ENCODE measurements around the gene ZNF276.

ZNF276 gene

DNA sequence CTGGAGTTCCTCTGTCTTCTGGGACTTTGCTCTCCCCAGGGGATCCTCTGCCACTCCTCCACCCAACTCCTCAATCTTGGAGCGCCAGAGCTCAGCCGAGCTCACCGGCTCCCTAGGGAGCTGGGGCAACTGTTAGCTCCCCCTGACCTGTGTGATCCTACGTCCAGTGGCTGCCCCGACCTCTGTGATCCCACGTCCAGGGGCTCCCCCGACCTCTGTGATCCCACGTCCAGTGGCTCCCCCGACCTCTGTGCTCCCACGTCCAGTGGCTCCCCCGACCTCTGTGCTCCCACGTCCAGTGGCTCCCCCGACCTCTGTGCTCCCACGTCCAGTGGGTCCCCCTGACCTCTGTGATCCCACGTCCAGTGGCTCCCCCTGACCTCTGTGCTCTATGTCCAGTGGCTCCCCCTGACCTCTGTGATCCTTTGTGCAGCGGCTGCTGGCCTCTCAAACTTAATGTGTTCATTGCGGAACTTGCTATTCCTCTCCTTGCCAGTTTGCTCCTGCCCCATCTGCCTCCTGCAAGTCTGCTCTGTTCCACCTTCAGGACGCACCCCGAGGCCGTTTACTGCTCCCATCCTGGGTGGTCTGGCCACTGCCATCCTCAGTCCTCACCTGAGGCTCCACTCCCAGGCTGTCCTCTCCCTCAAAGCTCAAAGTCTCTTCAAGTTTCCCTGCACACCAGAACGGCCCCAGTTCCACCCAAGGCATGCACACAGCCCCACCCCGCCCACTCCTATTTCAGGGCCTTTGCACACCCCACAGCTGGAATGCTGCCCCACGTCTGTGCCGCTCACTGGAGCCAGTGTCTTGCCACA, 3.4 kb upstream of the ZNF276 start:
- H3K27me3 ChIP-seq (ENCODE audit: insufficient read depth, poor library complexity, severe bottlenecking): no peaks in the 10 kb centered on the region
- TF ChIP-seq GABPA (IDR thresholded peaks at IDR 0.05; ENCODE audit: low read depth) (no peak), POLR2AphosphoS5 (IDR thresholded peaks at IDR 0.05; ENCODE audit: low read depth) (no peak), SPI1 (IDR thresholded peaks at IDR 0.05; ENCODE audit: borderline replicate concordance, low read depth) (no peak)
- TF ChIP-seq, protein P1, sequence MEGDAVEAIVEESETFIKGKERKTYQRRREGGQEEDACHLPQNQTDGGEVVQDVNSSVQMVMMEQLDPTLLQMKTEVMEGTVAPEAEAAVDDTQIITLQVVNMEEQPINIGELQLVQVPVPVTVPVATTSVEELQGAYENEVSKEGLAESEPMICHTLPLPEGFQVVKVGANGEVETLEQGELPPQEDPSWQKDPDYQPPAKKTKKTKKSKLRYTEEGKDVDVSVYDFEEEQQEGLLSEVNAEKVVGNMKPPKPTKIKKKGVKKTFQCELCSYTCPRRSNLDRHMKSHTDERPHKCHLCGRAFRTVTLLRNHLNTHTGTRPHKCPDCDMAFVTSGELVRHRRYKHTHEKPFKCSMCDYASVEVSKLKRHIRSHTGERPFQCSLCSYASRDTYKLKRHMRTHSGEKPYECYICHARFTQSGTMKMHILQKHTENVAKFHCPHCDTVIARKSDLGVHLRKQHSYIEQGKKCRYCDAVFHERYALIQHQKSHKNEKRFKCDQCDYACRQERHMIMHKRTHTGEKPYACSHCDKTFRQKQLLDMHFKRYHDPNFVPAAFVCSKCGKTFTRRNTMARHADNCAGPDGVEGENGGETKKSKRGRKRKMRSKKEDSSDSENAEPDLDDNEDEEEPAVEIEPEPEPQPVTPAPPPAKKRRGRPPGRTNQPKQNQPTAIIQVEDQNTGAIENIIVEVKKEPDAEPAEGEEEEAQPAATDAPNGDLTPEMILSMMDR (IDR thresholded peaks at IDR 0.05; ENCODE audit: insufficient read depth, low read length): no peak
- TF ChIP-seq, protein P2, sequence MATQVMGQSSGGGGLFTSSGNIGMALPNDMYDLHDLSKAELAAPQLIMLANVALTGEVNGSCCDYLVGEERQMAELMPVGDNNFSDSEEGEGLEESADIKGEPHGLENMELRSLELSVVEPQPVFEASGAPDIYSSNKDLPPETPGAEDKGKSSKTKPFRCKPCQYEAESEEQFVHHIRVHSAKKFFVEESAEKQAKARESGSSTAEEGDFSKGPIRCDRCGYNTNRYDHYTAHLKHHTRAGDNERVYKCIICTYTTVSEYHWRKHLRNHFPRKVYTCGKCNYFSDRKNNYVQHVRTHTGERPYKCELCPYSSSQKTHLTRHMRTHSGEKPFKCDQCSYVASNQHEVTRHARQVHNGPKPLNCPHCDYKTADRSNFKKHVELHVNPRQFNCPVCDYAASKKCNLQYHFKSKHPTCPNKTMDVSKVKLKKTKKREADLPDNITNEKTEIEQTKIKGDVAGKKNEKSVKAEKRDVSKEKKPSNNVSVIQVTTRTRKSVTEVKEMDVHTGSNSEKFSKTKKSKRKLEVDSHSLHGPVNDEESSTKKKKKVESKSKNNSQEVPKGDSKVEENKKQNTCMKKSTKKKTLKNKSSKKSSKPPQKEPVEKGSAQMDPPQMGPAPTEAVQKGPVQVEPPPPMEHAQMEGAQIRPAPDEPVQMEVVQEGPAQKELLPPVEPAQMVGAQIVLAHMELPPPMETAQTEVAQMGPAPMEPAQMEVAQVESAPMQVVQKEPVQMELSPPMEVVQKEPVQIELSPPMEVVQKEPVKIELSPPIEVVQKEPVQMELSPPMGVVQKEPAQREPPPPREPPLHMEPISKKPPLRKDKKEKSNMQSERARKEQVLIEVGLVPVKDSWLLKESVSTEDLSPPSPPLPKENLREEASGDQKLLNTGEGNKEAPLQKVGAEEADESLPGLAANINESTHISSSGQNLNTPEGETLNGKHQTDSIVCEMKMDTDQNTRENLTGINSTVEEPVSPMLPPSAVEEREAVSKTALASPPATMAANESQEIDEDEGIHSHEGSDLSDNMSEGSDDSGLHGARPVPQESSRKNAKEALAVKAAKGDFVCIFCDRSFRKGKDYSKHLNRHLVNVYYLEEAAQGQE (IDR thresholded peaks at IDR 0.05; ENCODE audit: insufficient replicate concordance, low read depth): no peak
- no peak overlapping the region for H3K27ac ChIP-seq (replicated peaks)
- no peak for DNase-seq (ENCODE audit: low read depth in 1 of 2, low spot score in 1 of 2)
- H3K4me3 ChIP-seq (replicated peaks; ENCODE audit: insufficient read depth, low read length): no peak overlapping the region

DNA sequence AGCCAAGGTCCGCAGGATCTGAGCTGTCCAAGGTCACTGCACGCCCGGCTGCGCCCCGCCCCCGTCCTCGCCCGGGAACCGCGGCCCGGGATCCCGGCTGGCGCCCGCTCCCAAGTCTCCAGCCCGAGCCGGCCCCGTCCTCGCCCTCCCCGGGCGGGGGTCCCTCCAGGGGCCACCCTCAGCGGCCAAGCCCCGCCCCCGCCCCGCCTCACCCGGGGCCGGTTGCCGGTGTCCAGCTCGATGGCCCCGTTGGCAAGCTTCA, 855 bp upstream of the ZNF276 start:
- no peak for DNase-seq (ENCODE audit: low read depth in 1 of 2, low spot score in 1 of 2)
- TF ChIP-seq GABPA (IDR thresholded peaks at IDR 0.05; ENCODE audit: low read depth): no peak
- TF ChIP-seq, protein P2 (IDR thresholded peaks at IDR 0.05; ENCODE audit: insufficient replicate concordance, low read depth): peak; percentile 66
- H3K27me3 ChIP-seq (ENCODE audit: insufficient read depth, poor library complexity, severe bottlenecking): no peaks in the 10 kb centered on the region
- H3K4me3 ChIP-seq (replicated peaks; ENCODE audit: insufficient read depth, low read length): peak overlapping the region; percentile 59
- H3K27ac ChIP-seq (replicated peaks): peak overlapping the region; percentile 87

DNA sequence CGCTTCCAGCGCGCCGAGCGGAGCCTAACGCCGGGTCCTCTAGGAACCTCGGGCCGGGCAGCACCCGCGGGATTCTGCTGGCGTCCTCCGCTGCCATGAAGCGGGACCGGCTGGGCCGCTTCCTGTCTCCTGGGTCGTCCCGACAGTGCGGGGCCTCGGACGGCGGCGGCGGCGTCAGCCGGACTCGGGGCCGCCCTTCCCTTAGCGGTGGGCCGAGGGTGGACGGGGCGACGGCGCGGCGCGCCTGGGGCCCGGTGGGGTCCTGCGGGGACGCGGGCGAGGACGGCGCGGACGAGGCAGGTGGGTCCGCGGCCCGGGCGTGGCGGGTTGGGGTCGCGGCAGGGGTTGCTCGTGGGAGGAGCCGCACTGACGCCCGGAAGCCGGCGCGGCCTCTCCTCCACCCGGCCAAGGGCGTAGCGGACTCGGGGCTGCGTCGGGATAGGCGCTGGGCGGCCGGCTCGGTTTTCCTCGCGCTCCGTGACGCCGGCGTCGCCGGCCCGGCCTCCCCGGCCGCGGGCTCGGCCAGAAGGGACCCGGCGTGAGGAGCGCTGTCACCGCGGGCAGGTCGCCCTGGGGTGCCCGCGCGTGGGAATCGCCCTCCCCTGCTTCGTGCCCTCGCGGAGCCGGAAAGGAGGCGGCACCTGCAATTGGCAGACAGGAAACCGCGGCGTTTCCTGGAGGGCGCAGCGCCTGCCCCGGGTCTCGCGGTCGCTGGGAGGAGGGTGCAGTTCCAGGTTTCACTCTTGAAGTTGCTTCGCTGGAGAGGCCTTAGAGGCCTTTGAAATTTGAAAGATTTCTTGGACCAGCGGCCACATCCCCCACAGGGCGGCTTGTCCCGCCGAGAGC, 432 bp downstream of the ZNF276 start:
- no peaks in the 10 kb centered on the region for H3K27me3 ChIP-seq (ENCODE audit: insufficient read depth, poor library complexity, severe bottlenecking)
- H3K27ac ChIP-seq (replicated peaks): peak overlapping the region; percentile 87
- peak; percentile 52; the same call in 1 of the 2 replicates for TF ChIP-seq GABPA (IDR thresholded peaks at IDR 0.05; ENCODE audit: low read depth)
- TF ChIP-seq, protein P2 (IDR thresholded peaks at IDR 0.05; ENCODE audit: insufficient replicate concordance, low read depth): no peak
- TF ChIP-seq POLR2AphosphoS5 (IDR thresholded peaks at IDR 0.05; ENCODE audit: low read depth): 0 out of 2 replicates have a peak, but pooled peaks have one; percentile 9
- H3K4me3 ChIP-seq (replicated peaks; ENCODE audit: insufficient read depth, low read length): peak overlapping the region; percentile 59
- peak in 1 of 2 experiments; percentile 76 for DNase-seq (ENCODE audit: low read depth in 1 of 2, low spot score in 1 of 2)
